ENCODE measurements around the gene RAB14. TPM values are rescaled to one million over a fixed set of nuclear protein-coding genes. Genes with fewer than 3 reads are reported as not detected.

The RAB14 gene
- total RNA-seq, 2 experiments from 2014 or later = 57.6 to 71.2 TPM

DNA sequence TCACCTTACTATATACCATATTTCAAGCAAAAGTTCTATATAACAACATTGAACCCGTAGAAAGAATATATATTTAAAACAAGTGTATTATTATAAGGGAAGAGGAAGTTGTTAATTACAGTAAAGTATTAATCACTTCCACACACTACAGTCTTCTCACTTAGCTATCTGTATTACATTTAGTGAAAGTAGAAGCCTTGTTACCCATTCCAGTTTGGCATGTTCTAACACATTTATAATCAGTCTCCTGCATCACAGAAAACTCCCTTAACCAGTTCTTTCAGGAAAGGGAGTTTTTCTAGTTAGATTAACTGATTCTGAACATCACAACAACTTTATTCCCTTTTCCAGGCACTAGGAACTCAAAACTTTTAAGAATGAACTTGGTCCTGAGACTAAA is 6.9 kb downstream of the RAB14 start:
- Mint-ChIP-seq H3K36me3 (peaks cover 20% of the 10 kb centered on the region), H3K4me3 (no peak overlapping the region), H3K27me3 (no peaks in the 10 kb centered on the region), H3K9me3 (ENCODE audit: low read depth) (no peaks in the 10 kb centered on the region), H3K4me1 (peaks cover 71% of the 10 kb centered on the region), H3K27ac (no peak overlapping the region)
- DNase-seq (no peak), ATAC-seq (no peak)
- CTCF ChIA-PET = interaction anchor here (1.3 to 1.4 kb wide), 2 partner anchors 8 to 19 kb away, joined by 4 to 5 read pairs; no protein-coding TSS in a partner anchor

DNA sequence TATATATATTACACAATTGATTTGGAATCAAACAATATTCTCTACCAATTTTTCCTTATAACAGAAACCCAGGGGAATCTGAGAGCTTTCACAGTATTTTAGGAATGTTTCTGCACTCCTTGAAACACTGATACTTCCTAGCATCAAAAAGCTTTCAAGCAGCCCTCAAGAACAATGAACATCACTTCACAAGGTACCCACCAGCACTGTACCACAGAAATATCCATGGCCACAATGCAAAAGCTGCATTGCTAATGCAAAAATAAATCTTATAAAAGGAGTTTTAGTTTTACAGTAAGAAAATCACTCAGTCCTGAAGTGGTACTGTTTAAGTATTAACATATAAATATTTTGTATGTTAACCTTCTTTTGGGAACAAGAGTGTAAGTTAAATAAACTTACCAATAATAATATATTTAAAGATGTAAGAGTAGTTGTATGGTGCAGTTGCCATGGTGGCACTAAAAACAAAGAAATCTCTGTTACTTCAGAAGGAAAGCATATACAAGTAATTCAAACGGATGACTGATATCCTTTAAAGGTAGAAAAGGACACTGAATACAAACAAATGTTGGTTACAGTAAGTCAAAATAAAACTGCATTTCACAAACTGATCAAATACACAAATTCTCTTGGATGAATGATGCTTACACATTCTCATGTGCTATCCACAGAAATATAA is 8.6 kb downstream of the RAB14 start:
- Mint-ChIP-seq H3K27ac (no peak overlapping the region), H3K27me3 (no peaks in the 10 kb centered on the region)
- ATAC-seq = peak; percentile 14

GRCh38 chr9:121192518-121192917 is 9.2 kb downstream of the RAB14 start:
- H3K4me3 Mint-ChIP-seq = no peak overlapping the region
- no peak overlapping the region for H3K27ac Mint-ChIP-seq
- H3K36me3 Mint-ChIP-seq = peaks cover 19% of the 10 kb centered on the region
- DNase-seq = no peak
- no peaks in the 10 kb centered on the region for H3K27me3 Mint-ChIP-seq
- peaks cover 62% of the 10 kb centered on the region for H3K4me1 Mint-ChIP-seq
- no peaks in the 10 kb centered on the region for H3K9me3 Mint-ChIP-seq (ENCODE audit: low read depth)
- no peak for ATAC-seq
- CTCF ChIA-PET = no interaction called here

More for the DNA sequence above, 8.6 kb downstream of the RAB14 start:
- Mint-ChIP-seq H3K36me3 (peaks cover 20% of the 10 kb centered on the region), H3K9me3 (ENCODE audit: low read depth) (no peaks in the 10 kb centered on the region), H3K4me3 (no peak overlapping the region), H3K4me1 (peaks cover 65% of the 10 kb centered on the region)
- DNase-seq = no peak
- CTCF ChIA-PET = no interaction called here

DNA sequence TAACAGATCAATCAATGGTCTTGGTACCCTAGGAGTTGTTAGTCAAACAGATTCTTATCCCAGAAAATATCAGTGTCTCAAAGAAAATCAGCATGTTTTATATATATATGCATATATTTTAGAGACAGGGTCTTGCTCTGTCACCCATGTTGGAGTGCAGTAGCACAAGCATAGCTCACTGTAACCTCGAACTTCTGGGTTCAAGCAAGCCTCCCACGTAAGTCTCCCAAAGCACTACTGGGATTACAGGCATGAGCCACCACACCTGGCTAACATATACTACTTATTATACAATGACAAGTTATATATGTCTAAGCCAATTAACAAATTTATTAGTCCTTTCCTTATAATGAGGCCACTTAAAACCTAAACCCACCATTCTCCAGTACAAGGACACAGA is 10.4 kb downstream of the RAB14 start:
- CTCF ChIA-PET = no interaction called here
- Mint-ChIP-seq H3K27ac (no peak overlapping the region), H3K4me1 (peaks cover 60% of the 10 kb centered on the region), H3K36me3 (peaks cover 22% of the 10 kb centered on the region), H3K27me3 (no peaks in the 10 kb centered on the region), H3K9me3 (ENCODE audit: low read depth) (no peaks in the 10 kb centered on the region), H3K4me3 (no peak overlapping the region)
- DNase-seq (no peak), ATAC-seq (no peak)

DNA sequence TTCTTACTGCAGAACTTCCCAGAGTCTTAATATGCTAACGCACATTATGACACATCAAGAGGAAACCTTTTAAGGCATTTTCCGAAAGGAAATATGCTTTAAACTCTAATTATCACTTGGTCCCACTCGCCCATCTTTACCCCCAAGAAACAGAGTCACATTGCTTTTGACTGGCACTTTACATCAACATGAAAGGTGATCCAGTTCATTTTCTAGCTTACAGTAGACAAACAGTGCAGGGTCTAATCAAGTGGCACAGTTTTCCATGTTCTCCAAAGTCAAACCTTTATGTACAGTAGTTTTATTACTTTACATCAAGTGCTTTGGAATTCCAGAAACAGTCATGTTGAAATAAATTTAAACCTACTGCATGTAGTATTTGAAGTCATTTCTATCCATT is 12.0 kb downstream of the RAB14 start:
- no peak for DNase-seq
- Mint-ChIP-seq H3K36me3 (peaks cover 36% of the 10 kb centered on the region), H3K27me3 (no peaks in the 10 kb centered on the region), H3K4me3 (no peak overlapping the region), H3K4me1 (peaks cover 60% of the 10 kb centered on the region), H3K9me3 (ENCODE audit: low read depth) (no peaks in the 10 kb centered on the region), H3K27ac (no peak overlapping the region)
- ATAC-seq = no peak
- CTCF ChIA-PET = interaction anchor here (0.7 kb wide), 1 partner anchor 118 kb away, joined by 3 read pairs; no protein-coding TSS in a partner anchor

- H3K9me3 Mint-ChIP-seq (ENCODE audit: low read depth) = no peaks in the 10 kb centered on the region
- no peak overlapping the region for H3K27ac Mint-ChIP-seq
- peaks cover 40% of the 10 kb centered on the region for H3K36me3 Mint-ChIP-seq
- CTCF ChIA-PET = interaction anchor here (0.8 kb wide), 1 partner anchor 18 kb away, joined by 3 read pairs; no protein-coding TSS in a partner anchor
- H3K4me3 Mint-ChIP-seq = no peak overlapping the region
- DNase-seq (no peak), ATAC-seq (no peak)
- H3K27me3 Mint-ChIP-seq = no peaks in the 10 kb centered on the region
- peaks cover 61% of the 10 kb centered on the region for H3K4me1 Mint-ChIP-seq
Measured at GRCh38 chr9:121189006-121189405, 12.7 kb downstream of the RAB14 start.

- Mint-ChIP-seq H3K36me3 (peaks cover 52% of the 10 kb centered on the region), H3K9me3 (ENCODE audit: low read depth) (no peaks in the 10 kb centered on the region), H3K4me3 (no peak overlapping the region), H3K27ac (peak overlapping the region; percentile 15), H3K27me3 (no peaks in the 10 kb centered on the region), H3K4me1 (peaks cover 64% of the 10 kb centered on the region)
- no peak for ATAC-seq
- CTCF ChIA-PET = interaction anchor here (0.8 to 1.3 kb wide), 3 partner anchors 17 to 206 kb away, joined by 3 read pairs; no protein-coding TSS in a partner anchor
- no peak for DNase-seq
Measured at GRCh38 chr9:121187636-121188305, 13.9 kb downstream of the RAB14 start.

- H3K27me3 Mint-ChIP-seq = no peaks in the 10 kb centered on the region
- H3K36me3 Mint-ChIP-seq = peaks cover 58% of the 10 kb centered on the region
- H3K27ac Mint-ChIP-seq = peak overlapping the region; percentile 68
- H3K4me3 Mint-ChIP-seq = no peak overlapping the region
- H3K9me3 Mint-ChIP-seq (ENCODE audit: low read depth) = no peaks in the 10 kb centered on the region
- CTCF ChIA-PET = interaction anchor here (1.0 to 1.6 kb wide), 6 partner anchors 9 to 430 kb away, joined by 3 to 5 read pairs (median 4); no protein-coding TSS in a partner anchor
- peaks cover 59% of the 10 kb centered on the region for H3K4me1 Mint-ChIP-seq
- DNase-seq (no peak), ATAC-seq (peak; percentile 77)
Measured at GRCh38 chr9:121185774-121186403, 15.8 kb downstream of the RAB14 start.

GRCh38 chr9:121185178-121185745 is 16.4 kb downstream of the RAB14 start:
- no peak for DNase-seq
- ATAC-seq = no peak

DNA sequence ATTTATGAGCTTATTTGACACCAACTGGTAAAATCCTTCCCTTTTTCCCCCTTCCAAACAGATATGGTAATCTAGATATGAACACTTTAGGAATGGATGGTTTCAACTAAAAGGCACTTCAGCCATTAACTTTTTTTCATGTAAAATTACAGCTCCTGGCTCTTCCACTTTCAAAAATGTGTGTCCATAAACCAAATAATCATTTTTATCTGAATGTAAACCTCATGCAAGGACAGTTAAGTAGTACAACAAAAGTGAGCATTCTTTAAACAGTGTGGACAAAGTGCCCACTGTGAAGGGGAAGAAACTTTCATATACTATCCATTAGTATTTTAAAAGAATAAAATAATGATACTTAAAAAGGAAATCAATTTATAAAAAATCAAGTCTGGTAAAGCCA is 17.2 kb downstream of the RAB14 start:
- CTCF ChIA-PET = interaction anchor here (0.6 to 1.6 kb wide), 2 partner anchors 15 to 136 kb away, joined by 3 to 6 read pairs; no protein-coding TSS in a partner anchor
- H3K27ac Mint-ChIP-seq = peak overlapping the region; percentile 19

More at GRCh38 chr9:121185178-121185745, 16.4 kb downstream of the RAB14 start:
- no peak overlapping the region for H3K27ac Mint-ChIP-seq
- no peaks in the 10 kb centered on the region for H3K27me3 Mint-ChIP-seq
- H3K4me3 Mint-ChIP-seq = no peak overlapping the region
- H3K9me3 Mint-ChIP-seq (ENCODE audit: low read depth) = no peaks in the 10 kb centered on the region
- peaks cover 56% of the 10 kb centered on the region for H3K36me3 Mint-ChIP-seq
- H3K4me1 Mint-ChIP-seq = peaks cover 55% of the 10 kb centered on the region
- CTCF ChIA-PET = interaction anchor here (1.1 to 1.2 kb wide), 3 partner anchors 14 to 120 kb away, joined by 3 to 5 read pairs (median 4); no protein-coding TSS in a partner anchor

DNA sequence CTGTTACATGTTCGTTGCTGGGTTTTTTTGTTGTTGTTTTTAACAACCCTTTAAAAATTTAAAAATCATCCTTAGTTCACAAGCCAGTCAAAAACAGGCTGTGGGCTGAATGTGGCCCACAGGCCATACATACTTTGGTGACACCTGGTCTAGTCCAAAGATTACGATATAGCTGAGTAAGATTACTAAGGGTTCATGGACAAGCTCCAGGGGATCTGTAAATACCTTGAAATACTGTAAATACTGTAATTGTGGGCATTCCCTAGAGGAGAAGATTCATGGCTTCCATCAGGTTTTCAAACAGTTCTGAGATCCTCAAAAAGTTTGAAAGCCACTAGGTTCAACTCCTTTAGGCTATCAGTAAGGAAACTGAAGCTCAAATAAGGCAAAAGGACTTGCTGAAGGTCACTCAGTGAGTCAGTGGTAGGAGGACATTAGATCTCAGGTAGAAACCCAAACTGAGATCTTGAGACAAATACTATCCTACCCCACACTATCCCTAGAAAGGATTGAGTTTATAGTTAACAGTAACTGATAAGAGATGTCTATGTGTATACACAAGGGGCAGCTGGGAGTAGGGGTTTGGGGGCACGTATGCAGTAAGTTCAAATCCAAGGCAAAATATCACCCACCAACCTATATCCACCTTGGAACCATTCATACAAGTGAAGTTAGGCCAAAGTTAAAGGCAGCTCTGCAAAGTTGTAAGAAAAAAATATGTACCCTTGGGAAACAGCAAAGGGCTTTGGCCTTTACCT is 17.8 kb downstream of the RAB14 start:
- ATAC-seq (no peak), DNase-seq (no peak)
- CTCF ChIA-PET = interaction anchor here (0.6 to 1.6 kb wide), 2 partner anchors 14 to 136 kb away, joined by 3 to 6 read pairs; no protein-coding TSS in a partner anchor
- Mint-ChIP-seq H3K9me3 (ENCODE audit: low read depth) (no peaks in the 10 kb centered on the region), H3K36me3 (peaks cover 57% of the 10 kb centered on the region), H3K27ac (peak overlapping the region; percentile 11), H3K4me1 (peaks cover 49% of the 10 kb centered on the region), H3K4me3 (no peak overlapping the region), H3K27me3 (no peaks in the 10 kb centered on the region)

More for the DNA sequence above, 17.2 kb downstream of the RAB14 start:
- Mint-ChIP-seq H3K4me3 (no peak overlapping the region), H3K27me3 (no peaks in the 10 kb centered on the region), H3K36me3 (peaks cover 55% of the 10 kb centered on the region), H3K4me1 (peaks cover 52% of the 10 kb centered on the region), H3K9me3 (ENCODE audit: low read depth) (no peaks in the 10 kb centered on the region)
- DNase-seq (no peak), ATAC-seq (no peak)

DNA sequence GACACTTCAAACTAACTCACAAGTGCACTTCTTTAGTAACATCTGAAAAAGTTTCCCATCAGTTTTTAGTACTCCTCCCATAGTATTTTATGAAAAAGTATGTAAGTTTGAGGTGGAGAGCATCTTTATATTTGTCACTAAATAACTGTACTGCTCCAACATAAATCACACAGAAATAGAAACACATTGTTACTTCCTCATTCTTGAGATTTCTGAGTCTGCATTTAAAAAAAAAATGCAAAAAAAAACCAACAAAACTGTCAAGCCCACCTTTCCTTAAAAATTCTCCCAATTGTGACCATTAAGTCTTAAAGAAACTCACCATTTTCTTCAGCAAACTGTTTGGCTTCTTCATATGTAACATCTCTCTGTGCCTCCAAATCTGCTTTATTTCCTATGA is 18.7 kb downstream of the RAB14 start:
- Mint-ChIP-seq H3K4me1 (peaks cover 48% of the 10 kb centered on the region), H3K27me3 (no peaks in the 10 kb centered on the region), H3K9me3 (ENCODE audit: low read depth) (no peaks in the 10 kb centered on the region), H3K4me3 (no peak overlapping the region), H3K27ac (peak overlapping the region; percentile 54), H3K36me3 (peaks cover 63% of the 10 kb centered on the region)
- no peak for DNase-seq
- CTCF ChIA-PET = no interaction called here
- no peak for ATAC-seq

All from activated CD8-positive, alpha-beta memory T cell treated with anti-CD3 and anti-CD28 coated beads, Interleukin-2, amount 10 ng/mL, durations not matched to agents 7 days and 5 days (primary cell).